ENCODE data around the gene MYD88.

DNA sequence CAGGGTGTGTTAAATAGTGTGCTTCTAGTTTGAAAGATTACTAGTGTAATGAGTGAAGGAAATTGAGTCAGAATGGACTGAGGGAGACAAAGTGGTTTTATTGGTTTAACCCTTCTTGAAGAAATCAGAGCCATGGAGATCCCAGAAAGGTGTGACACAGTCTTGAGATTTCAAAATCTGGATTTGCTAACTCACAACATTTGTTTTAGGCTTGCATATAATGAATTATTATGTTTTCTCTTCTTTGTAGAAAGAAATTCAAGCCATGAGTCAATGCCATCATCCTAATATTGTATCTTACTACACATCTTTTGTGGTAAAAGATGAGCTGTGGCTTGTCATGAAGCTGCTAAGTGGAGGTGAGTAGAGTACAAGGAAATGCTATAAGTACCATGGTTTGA, 52.0 kb downstream of the MYD88 start:
- TF ChIP-seq, protein P1, sequence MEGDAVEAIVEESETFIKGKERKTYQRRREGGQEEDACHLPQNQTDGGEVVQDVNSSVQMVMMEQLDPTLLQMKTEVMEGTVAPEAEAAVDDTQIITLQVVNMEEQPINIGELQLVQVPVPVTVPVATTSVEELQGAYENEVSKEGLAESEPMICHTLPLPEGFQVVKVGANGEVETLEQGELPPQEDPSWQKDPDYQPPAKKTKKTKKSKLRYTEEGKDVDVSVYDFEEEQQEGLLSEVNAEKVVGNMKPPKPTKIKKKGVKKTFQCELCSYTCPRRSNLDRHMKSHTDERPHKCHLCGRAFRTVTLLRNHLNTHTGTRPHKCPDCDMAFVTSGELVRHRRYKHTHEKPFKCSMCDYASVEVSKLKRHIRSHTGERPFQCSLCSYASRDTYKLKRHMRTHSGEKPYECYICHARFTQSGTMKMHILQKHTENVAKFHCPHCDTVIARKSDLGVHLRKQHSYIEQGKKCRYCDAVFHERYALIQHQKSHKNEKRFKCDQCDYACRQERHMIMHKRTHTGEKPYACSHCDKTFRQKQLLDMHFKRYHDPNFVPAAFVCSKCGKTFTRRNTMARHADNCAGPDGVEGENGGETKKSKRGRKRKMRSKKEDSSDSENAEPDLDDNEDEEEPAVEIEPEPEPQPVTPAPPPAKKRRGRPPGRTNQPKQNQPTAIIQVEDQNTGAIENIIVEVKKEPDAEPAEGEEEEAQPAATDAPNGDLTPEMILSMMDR (IDR thresholded peaks at IDR 0.05), result no peak
- no peak for TF ChIP-seq POLR2A (IDR thresholded peaks at IDR 0.05)
